ENCODE measurements around the gene TBC1D21.

The TBC1D21 gene

DNA sequence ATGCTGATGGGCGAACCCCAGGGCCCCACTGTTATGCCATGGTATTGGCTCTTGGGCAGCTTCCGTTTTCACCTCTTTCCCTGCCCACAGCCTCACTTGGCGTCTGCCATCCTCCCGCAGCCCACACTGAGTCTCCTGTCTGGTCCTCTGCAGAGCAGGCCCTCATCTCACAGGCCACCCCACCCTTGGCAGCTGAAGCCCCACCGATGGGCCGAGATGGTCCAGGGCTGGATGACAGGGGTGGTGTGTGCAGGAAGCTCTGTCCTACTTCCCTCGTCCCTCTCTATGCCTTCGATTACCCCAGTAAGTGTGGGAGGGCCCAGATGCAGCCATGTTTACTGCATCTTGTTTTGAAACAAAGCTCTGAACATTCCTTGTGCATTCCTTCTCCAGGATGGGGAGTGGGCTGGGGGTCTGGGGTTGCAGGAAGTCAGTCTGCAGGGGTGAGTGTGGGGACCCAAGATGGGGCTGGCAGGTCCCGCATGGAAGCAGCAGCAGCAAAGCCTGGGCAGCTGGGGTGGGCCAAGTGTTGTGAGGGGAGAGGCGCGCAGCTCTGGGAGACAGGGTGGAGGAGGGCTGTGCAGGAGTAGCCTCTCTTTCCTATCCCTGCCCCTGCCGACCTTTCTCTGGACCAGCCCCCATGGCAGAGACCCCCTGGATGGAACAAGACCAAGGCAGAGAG is 20.9 kb downstream of the TBC1D21 start:
- DNase-seq (ENCODE audit: low read depth) = no peak
- TF ChIP-seq, protein P1, sequence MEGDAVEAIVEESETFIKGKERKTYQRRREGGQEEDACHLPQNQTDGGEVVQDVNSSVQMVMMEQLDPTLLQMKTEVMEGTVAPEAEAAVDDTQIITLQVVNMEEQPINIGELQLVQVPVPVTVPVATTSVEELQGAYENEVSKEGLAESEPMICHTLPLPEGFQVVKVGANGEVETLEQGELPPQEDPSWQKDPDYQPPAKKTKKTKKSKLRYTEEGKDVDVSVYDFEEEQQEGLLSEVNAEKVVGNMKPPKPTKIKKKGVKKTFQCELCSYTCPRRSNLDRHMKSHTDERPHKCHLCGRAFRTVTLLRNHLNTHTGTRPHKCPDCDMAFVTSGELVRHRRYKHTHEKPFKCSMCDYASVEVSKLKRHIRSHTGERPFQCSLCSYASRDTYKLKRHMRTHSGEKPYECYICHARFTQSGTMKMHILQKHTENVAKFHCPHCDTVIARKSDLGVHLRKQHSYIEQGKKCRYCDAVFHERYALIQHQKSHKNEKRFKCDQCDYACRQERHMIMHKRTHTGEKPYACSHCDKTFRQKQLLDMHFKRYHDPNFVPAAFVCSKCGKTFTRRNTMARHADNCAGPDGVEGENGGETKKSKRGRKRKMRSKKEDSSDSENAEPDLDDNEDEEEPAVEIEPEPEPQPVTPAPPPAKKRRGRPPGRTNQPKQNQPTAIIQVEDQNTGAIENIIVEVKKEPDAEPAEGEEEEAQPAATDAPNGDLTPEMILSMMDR (IDR thresholded peaks at IDR 0.05; ENCODE audit: control insufficient read depth, extremely low read depth, insufficient read depth) = no peak
- no peak overlapping the region for H3K4me3 ChIP-seq (ENCODE audit: low read depth, low read length)

DNA sequence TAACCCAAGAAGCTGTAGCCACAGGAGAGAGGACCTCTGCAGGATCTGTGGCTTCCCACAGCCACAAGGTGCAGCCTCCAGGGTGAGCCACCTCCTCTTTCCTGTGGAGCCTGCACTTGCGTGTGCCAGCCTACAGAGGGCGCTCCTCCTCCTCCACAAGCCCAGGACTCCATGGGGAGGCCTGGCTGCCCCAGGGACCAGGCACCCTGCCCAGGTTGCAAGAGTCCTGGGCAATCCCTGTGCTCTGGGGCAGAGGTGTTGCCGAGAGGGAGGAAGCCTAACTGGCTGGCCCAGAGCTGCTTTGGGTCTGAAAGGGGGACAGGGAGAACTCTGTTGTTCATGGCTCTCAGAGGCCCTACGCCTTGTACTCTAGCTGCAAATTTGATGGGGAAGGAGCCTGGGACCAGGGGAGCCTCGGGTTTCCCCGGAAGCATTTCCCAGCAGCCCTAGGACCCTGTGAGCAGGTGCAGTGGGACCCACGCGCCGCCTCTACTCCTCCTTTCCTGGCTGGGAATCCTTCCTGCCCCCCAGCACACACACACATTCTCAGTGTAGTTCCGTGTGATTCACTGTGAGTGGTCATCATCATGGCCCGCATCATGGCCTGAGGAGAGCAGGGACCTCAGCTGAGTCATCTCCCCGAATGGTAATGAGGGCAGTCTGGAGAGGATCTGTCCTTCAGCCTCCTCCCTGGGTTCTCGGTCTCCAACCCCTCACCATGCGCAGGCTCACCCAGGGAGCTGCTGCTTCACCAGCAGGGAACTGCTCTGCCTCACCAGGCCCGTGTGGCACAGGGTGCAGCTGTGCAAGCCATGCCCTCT is 24.3 kb downstream of the TBC1D21 start:
- no peak overlapping the region for H3K4me3 ChIP-seq (ENCODE audit: low read depth, low read length)
- DNase-seq (ENCODE audit: low read depth) = peak; percentile 61
- TF ChIP-seq, protein P1 (IDR thresholded peaks at IDR 0.05; ENCODE audit: control insufficient read depth, extremely low read depth, insufficient read depth) = peak; percentile 98

DNA sequence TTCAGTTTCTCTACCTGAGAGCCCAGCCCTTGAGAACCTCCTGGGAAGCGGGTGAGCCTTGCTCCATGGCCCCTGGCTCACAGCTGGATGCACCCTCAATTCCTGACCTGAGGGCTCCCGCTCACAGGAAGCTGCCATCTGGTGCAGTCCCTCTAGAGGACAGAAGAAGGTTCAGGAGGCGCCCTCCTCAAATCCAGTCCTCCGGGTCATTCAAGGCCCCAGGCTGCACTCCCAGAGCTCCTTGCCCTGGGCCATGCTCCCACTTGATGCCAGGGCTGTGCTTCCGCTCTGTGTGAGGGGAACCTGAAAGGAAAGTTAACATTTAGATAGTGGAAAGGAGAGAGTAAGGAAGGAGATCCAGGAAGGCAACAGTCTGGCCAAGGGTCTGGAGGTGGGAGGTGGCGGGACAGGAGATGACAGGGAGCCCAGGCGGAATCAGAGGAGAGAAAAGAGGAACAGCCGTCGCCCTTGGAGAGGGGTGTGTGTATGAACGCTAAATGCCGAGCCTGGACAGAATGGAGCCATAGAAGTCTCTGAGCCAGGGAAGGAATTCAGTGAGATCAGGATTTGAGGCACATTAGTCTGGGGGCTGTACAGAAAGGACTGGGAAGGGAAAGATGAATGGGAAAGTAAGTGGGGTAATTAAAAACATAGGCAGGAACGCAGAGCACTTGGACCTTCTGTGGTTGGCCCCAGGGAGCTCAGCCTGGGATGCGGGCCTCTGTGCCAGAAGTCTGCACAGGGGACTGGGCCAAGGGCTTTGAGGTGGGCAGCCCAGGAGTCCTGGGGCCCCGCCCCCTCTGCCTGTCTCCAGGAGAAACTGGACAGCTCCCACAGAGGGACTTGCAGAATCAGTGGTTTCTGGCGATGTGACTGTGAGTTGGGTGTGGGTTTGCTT is 26.1 kb downstream of the TBC1D21 start:
- TF ChIP-seq, protein P1 (IDR thresholded peaks at IDR 0.05; ENCODE audit: control insufficient read depth, extremely low read depth, insufficient read depth) = no peak

DNA sequence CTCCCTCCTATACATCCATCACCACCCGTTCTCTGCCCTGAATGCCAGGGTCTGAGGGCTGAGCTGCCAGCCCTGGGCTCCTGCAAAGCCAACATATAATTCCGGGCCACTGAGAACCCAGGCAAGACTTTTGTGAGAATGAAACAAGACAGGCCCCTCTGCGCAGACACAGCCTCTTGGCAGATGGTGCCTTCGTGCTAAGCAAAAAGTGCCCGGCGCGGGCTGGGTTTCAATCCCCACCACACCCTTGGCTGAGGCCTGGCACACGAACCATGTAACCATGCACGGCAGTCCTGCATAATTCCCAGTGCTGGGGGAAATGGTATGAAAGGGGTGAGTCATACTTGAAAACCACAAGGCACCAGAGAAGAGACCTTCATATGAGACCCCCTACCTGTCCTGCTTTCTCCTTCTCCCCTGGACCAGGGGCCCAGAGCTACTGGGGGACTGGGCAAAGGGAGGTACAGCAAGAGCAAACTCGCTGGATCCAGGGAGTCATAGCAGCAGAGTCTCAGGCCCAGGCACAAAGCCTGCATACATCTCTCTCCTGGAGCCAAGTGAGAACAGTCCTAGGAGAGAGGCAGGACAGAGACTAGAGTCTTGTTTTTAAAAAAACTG is 26.8 kb downstream of the TBC1D21 start:
- no peak overlapping the region for H3K4me3 ChIP-seq (ENCODE audit: low read depth, low read length)
- no peak for DNase-seq (ENCODE audit: low read depth)
- TF ChIP-seq, protein P1 (IDR thresholded peaks at IDR 0.05; ENCODE audit: control insufficient read depth, extremely low read depth, insufficient read depth) = no peak

More for the DNA sequence above, 26.1 kb downstream of the TBC1D21 start:
- no peak overlapping the region for H3K4me3 ChIP-seq (ENCODE audit: low read depth, low read length)
- DNase-seq (ENCODE audit: low read depth) = no peak

DNA sequence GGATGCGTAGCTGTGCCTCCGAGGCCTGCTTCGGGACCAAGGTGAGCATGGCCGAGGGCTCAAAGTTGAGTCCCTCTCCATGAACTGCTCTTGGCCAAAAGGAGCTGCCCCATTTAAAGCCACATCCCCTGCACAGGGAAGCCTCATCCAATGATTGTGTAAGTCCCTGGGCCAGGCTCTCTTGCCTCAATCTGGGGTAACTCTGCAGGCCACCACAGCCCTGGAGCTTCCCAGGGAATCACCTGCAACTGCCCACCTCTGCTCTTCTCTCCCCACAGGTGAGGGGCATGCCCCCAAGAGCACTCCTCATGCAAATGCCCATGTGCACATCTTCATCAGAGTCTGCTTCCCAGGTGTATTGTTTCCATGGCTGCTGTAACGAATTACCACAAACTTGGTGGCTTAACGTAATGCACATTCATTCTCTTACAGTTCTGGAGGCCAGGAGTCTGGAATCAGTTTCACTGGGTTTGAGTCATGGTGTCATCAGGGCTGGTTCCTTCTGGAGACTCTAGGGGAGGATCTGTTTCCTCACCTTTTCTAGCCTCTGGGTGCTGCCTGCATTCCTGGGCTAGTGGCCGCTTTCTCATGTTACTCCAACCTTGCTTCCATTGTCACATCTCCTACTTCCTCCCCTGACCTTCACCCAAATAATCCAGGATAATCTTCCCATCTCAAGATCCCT is 27.9 kb downstream of the TBC1D21 start:
- DNase-seq (ENCODE audit: low read depth) = no peak
- no peak overlapping the region for H3K4me3 ChIP-seq (ENCODE audit: low read depth, low read length)
- TF ChIP-seq, protein P1 (IDR thresholded peaks at IDR 0.05; ENCODE audit: control insufficient read depth, extremely low read depth, insufficient read depth) = no peak

All from LNCaP clone FGC (cell line).